Measurements from ENCODE around the gene HNRNPL.
"Not testable (repeated sequence)": the region's sequence is repeated elsewhere in the genome, so short reads cannot be mapped to it uniquely, and the experiment has no call there.

HNRNPL gene

GRCh38 chr19:38830039-38830733, 19.6 kb downstream of the HNRNPL start:
- no peak for DNase-seq (ENCODE audit: low read depth, low spot score)

GRCh38 chr19:38829203-38829602, 20.6 kb downstream of the HNRNPL start:
- not testable (repeated sequence) for DNase-seq (ENCODE audit: low read depth, low spot score)

- no peak for DNase-seq (ENCODE audit: low read depth, low spot score)
These were observed 22.8 kb downstream of the HNRNPL start for GRCh38 chr19:38826856-38827551.

DNA sequence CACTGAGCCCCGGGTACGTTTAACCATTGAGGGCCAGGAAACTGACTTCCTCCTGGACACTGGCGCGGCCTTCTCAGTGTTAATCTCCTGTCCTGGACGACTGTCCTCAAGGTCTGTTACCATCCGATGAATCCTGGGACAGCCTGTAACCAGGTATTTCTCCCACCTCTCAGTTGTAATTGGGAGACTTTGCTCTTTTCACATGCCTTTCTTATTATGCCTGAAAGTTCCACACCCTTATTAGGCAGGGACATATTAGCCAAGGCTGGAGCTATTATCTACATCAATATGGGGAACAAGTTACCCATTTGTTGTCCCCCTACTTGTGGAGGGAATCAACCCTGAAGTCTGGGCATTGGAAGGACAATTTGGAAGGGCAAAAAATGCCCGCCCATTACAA, 23.9 kb downstream of the HNRNPL start:
- DNase-seq (ENCODE audit: low read depth, low spot score) = not testable (repeated sequence)

- DNase-seq (ENCODE audit: low read depth, low spot score) = not testable (repeated sequence)
These were observed 28.5 kb downstream of the HNRNPL start for GRCh38 chr19:38821230-38821825.

- DNase-seq (ENCODE audit: low read depth, low spot score) = no peak
These were observed 30.4 kb downstream of the HNRNPL start for GRCh38 chr19:38819231-38819920.

- no peak for DNase-seq (ENCODE audit: low read depth, low spot score)
These were observed 32.7 kb downstream of the HNRNPL start for GRCh38 chr19:38817081-38817480.

- no peak for DNase-seq (ENCODE audit: low read depth, low spot score)
These were observed 33.5 kb downstream of the HNRNPL start for GRCh38 chr19:38816131-38816750.

DNA sequence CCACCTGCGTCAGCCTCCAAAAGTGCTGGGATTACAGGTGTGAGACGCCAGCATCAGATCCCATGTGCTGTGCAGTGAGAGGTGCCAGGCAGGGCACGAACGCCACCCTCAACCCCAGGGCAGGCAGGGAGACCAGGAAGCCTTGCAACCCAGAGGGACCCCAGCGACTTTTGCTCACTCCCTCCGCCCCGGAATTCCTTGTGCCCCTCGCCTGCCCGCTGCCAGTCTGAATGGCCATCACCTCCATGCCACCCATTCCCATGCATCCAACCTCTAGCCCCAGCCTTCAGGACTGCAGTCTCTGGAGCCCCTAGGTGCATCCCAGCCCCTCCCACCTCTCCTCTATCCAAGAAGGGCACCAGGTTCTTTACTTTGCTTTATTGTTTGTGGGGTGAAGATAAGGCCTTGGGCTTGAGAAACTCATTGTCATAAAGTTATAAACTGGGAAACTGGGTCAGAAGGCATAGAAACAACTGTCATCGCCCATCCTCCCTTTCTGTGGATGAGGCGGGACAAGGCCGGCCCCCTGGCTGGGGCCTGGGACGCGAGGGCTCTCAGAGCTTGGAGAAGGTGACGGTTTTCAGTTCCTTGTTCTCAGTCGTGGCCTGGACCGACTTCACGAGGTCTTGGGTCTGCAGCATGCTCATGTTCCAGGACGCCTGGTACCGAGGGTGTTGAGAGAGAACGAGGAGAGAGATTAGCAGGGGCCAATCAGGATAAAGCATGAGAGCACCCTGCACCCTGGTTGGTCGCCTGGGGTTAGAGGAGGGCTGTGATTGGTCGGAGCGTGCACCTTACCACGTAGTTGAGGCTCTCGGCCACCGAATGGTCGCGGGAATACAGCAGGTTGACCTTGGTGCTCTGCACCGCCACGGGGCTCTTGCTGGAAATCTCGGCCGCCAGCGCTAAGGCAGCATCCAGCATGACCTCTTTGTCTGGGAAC, 34.5 kb downstream of the HNRNPL start:
- DNase-seq (ENCODE audit: low read depth, low spot score) = no peak

DNA sequence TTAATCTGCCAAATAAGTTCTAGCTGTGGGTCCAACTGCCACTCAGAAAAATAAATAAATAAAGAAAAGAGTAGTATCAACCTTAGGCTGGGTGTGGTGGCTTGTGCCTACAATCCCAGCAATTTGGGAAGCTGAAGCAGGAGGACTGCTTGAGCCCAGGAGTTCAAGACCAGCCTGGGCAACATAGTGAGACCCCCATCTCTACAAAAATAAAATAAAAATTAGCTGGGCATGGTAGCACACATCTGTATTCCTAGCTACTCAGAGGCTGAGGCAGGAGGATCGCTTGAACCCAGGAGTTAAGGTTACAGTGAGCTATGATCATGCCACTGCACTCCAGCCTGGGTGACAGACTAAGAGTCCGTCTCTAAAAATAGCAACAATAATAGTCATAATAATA, 35.9 kb downstream of the HNRNPL start:
- not testable (repeated sequence) for DNase-seq (ENCODE audit: low read depth, low spot score)

GRCh38 chr19:38813323-38813722, 36.5 kb downstream of the HNRNPL start:
- DNase-seq (ENCODE audit: low read depth, low spot score) = no peak

- no peak for DNase-seq (ENCODE audit: low read depth, low spot score)
These were observed 36.9 kb downstream of the HNRNPL start, which contains the start of gene LGALS4 for GRCh38 chr19:38812841-38813320. Gene LGALS4 (minus strand): TSS chr19:38812945. CDS start chr19:38812886, 59 bp downstream.

GRCh38 chr19:38812009-38812840, 37.6 kb downstream of the HNRNPL start:
- DNase-seq (ENCODE audit: low read depth, low spot score) = no peak

- no peak for DNase-seq (ENCODE audit: low read depth, low spot score)
These were observed 40.1 kb downstream of the HNRNPL start for GRCh38 chr19:38809592-38810252.

DNA sequence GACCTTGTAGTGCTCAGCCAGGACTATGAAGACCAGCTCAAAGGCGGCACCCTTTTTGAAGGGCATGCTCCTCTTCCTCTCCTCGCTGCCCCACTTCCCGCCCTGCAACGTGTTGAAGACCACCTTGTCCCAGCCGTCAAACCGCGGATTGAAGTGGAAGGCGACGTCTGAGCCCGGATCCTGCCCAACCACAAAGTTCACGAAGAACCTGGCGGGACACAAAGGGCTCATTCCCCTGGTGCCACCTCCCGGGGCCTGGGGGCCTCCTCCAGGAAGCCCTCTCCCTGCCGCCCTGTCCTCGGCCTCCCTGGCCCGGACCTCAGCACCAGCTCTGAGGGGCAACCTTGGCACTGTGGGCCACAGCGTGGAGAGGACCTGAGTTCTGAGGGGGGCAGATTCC, 41.0 kb downstream of the HNRNPL start:
- no peak for DNase-seq (ENCODE audit: low read depth, low spot score)

DNA sequence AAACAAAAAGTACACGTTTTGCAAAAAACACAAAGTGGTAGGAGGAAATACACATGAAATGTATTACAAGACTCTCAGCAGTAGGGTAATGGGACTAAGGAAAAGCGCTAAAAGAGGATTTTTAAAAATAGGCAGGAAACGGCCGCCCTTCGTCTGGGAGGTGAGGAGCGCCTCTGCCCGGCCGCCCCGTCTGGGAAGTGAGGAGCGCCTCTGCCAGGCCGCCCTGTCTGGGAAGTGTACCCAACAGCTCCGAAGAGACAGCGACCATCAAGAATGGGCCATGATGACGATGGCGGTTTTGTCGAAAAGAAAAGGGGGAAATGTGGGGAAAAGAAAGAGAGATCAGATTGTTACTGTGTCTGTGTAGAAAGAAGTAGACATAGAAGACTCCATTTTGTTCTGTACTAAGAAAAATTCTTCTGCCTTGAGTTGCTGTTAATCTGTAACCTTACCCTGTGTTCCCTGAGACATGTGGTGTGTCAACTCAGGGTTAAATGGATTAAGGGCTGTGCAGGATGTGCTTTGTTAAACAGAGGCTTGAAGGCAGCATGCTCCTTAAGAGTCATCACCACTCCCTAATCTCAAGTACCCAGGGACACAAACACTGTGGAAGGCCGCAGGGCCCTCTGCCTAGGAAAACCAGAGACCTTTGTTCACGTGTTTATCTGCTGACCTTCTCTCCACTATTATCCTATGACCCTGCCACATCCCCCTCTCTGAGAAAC, 42.2 kb downstream of the HNRNPL start:
- DNase-seq (ENCODE audit: low read depth, low spot score) = not testable (repeated sequence)

- no peak for DNase-seq (ENCODE audit: low read depth, low spot score)
These were observed 43.4 kb downstream of the HNRNPL start for GRCh38 chr19:38806371-38806770.

DNA sequence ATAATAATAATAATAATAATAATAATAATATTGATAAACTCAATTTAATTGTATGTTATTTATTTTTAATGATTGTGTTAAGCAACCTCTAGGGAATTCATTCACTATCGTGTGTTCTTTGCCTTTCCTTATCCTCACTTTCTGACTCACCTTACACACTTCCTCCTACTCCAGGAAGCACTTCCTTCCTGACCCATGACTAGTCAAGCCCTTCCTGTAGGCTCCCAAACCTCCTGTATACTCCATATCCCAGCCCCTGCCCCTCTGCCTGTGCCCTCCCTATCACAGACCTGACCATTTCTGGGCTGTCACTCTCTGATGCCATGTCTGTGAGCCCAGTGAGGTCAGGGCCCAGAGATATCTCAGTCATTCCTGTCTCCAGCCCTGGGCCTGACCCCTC, 44.6 kb downstream of the HNRNPL start:
- DNase-seq (ENCODE audit: low read depth, low spot score) = no peak

All from brain pericyte (primary cell).